ENCODE results near the gene MICOS13.
A peak's percentile ranks its signal among the peaks of the same experiment; 100 is the strongest.
"Not testable (repeated sequence)": the region's sequence is repeated elsewhere in the genome, so short reads cannot be mapped to it uniquely, and the experiment has no call there.

The MICOS13 gene, protein sequence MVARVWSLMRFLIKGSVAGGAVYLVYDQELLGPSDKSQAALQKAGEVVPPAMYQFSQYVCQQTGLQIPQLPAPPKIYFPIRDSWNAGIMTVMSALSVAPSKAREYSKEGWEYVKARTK

GRCh38 chr19:5680437-5681368, at the start of gene MICOS13, which contains the start of gene HSD11B1L:
MICOS13 (minus strand) TSS chr19:5680516; CDS start chr19:5680486, 30 bp downstream.
HSD11B1L (plus strand) TSS chr19:5681027; CDS start chr19:5684833, 3,806 bp downstream.
- DNase-seq (ENCODE audit: low spot score): peak; percentile 99

- DNase-seq (ENCODE audit: low spot score): no peak
Observed at GRCh38 chr19:5727453-5728050, 47.2 kb upstream of the MICOS13 start.

DNA sequence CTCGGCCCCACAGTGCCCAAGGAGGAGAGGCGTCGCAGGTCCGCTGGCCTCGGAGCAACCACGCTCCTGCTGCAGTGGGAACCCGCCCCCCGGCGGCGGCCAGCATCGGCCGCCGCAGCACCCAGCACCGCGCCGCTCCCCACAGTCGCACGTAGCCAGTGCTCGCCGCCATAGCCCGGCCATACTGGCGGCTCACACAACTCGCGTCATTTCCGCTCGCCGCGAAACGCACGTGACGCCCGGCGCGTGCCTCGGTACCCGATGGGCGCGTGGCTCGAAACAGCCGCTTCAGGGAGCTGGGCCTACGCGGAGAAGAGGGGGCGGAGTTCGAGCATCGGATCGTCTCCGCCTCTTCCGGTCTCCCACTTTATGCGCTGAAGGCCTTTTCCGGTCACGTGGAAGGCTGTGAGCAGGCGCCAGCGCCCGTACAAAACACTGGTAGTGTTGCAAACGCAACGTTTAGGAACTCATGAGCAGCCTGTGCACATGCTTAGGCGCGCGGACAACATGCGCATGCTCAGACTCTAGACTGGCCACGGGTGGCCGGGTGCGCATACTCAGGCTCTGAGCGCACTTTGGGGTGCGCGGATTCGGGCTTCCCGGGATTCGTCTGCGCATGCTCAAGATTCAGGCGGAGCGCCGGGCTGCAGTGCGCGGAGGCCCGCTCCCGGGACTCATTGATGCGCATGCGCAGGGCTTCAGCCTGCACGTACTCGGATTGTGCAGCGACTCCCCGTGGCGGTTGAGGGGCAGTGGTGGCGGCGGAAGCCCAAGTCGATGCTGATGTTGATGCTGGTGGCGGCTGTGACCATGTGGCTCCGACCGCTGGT, 39.9 kb upstream of the MICOS13 start, which contains the start of the genes CATSPERD and LONP1:
Gene CATSPERD (plus strand): TSS at position 677 of the 830 bp plus-strand sequence. CDS start 101 bp downstream, at position 778.
Gene LONP1 (minus strand): TSS at position 186 of the 830 bp plus-strand sequence. CDS start 14 bp downstream, at position 172.
- DNase-seq (ENCODE audit: low spot score): peak; percentile 98

DNA sequence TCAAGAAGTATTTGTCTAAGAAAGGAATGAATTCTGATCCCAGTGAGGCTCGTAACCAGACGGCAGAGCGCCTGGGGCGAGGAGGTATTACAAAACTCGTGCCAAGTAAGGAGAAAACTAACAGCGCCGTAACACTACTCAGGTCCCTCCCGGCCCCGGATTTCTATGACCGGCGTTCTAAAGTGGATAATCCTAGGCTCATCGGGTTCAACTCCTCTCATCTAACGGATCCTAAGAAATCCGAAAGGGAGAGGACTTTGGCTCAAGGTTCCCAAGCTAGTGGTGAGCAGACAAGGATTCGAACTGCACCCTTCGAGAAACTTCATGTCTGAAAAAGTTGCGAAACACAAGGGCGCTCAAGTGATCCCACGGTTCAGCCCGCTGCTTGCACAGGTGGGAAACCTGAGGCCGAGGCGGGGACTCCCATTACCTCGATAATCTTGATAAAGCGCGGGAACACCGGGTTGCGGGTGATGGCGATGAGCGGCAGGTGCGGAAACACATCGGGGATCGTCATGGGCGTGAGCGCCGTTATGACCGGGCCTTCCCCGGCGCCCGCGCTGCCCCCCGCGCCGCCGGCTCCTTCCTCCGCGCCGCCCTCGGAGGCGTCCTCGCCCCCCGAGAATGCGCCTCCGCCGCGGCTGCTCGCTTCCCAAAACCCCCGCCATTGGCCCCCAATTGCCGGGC, 39.1 kb upstream of the MICOS13 start:
- no peak for DNase-seq (ENCODE audit: low spot score)

DNA sequence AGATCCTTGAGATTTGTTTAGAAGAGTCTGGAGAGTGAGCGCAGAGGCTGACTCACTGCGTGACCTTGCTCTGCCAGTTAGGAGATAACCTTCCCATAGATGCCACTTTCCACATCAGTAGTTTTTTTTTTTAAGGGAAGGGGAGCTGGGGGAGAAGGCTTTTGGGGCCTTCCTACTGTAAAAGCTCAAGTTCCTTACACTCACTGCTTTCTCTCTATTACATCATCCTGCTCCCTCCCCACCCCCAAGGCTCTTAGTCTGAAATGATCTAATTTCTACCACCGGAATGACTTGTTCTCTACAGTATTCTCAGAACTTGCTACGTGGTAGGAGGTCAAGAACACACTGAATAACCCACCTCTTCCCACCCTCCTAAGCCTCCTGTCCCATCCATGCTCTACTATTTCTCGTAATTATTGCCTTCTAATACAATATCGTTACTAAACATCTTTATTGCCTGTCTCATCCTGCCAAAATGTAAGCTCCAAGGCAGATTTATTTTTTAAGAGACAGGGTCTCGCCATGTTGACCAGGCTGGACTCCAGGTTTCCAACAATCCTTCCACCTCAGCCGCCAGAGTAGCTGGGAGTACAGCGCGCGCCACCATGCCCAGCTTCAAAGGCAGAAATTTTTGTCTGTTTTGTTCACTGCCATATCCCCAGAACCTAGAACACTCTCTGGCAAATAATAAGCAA, 38.4 kb upstream of the MICOS13 start:
- peak; percentile 25 for DNase-seq (ENCODE audit: low spot score)

DNA sequence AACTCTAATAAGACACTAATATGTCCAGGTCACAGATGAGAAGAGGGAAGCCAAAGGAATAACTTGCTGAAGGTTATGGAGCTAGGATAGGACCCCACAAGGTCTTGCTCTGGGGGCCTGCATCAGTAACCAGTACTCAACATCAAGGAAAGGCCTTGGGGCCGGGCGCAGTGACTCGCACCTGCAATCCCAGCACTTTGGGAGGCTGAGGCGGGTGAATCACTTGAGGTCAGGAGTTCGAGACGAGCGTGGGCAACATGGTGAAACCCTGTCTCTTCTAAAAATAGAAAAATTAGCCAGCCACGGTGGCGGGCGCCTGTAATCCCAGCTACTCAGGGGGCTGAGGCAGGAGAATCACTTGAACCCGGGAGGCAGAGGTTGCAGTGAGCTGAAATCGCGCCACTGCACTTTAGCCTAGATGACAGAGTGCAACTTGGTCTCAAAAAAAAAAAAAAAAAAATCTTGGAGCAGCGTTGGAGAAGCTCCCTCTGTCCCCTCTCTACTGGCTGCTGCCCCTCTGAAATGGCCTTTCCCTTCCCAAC, 37.8 kb upstream of the MICOS13 start:
- DNase-seq (ENCODE audit: low spot score): no peak

DNA sequence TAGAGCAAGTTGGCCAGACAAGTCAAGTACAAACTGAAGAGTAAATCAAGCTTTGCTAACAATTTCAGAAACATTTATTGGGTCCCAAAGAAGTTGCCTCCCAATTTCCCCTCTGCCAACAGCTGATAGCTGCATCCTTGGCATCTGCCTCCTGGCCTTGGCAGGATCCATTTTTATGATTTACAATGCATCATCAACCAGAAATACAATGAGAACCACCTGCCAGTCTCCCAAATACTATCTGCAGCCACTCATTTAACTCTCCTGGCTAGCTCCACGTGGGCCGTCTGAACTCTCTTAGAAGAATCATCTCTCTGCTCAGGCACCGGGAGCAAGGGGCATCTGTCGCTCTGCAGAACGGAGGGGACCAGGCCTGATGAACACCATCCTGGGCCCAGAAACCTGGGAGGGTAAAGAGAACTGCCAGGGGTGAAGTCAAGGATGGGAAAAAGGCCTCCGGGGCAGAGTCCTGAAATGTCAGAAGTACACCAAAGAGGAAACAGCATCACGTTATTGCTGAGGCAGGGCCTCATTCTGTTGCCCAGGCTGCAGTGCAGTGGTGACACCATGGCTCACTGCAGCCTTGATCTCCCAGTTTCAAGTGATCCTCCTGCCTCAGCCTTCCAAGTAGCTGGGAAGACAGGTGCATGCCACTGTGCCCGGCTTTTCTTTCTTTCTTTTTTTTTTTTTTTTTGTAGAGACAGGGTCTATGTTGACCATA, 37.1 kb upstream of the MICOS13 start:
- no peak for DNase-seq (ENCODE audit: low spot score)

DNA sequence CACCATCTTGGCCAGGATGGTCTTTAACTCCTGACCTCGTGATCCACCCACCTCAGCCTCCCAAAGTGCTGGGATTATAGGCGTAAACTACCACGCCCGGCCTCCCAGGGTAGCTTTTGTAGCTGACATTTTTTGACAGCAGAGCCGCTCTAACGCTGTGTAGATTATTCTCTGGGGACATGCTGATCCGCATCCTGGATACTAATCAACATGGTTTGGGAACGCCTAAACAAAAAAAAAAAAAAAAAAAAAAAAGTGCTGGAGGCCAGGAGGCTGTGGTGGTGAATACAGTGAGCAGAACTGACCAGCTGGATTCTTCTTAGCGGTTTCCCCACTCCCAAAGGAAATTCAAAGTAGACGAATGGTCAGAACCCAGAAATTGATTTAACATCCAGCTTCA, 34.5 kb upstream of the MICOS13 start:
- no peak for DNase-seq (ENCODE audit: low spot score)

- DNase-seq (ENCODE audit: low spot score): no peak
Observed at GRCh38 chr19:5713228-5713627, 32.9 kb upstream of the MICOS13 start.

DNA sequence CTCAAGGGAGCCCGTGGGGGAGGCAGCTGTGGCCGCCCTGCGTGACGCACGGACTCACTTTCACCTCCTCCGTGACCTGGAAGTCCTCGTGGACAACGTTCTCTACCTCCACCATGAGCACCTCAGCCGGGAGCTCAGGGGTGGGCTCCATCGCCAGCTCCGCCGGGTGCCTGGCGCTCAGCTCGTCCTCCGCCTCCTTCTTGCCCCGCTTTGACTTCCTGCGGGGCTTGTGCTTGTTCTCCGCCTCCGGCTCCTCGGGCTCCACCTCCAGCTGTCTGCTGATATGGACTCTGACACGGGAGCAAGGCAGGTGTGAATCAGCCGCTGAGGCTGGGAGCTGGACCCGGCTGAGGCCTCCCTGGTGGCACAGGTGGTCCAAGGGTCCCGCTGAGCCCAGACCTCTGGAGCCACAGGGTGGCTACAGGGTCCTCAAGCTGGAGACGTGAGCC, 31.4 kb upstream of the MICOS13 start:
- no peak for DNase-seq (ENCODE audit: low spot score)

GRCh38 chr19:5711025-5711424, 30.7 kb upstream of the MICOS13 start:
- no peak for DNase-seq (ENCODE audit: low spot score)

DNA sequence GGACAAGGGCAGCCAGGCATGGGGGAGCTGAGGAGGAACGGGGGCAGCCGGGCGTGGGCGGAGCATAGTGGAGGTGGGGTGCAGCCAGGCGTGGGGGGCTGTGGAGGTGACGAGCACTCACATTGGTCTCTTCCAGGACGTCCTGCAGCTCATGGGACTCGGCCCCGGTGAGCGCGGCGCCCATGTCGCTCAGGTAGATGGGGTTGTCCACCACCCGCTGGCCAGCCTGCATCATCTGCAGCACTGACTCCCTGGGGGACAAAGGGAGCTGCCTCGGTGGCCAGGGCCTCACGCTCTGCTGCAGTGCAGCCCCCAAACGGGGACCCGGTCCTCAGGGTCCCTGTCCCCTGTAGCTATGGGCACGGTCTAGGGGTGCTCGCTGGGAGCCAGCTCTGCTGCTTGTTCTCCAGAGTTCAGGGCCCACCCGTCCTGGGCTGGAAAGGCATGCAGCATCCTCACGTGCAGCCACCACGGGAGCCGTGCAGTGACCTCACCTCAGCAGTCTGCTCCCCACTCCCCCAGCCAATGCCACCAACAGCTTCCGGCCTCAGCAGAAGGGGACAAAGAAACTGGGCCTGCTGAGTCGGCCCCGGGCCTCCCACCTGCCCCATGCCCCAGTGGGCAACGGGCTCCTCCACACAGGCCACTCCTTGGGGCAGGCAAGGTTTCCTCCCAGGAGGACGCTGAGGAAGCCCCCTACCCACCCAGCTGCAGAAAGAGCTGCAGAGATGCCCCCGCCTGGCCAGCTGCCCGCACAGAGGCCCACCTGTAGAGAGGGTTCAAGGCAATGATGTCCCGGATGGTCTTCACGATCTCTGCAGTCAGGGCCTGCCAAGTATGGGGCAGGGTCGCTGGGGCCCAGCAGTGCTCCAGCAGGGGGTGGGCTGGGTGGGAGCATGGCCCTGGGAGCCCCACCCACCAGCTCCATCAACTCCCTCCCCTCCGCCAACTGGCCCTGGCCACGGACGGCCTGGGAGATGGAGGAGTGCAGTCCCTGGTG, 27.6 kb upstream of the MICOS13 start:
- DNase-seq (ENCODE audit: low spot score): no peak

- no peak for DNase-seq (ENCODE audit: low spot score)
Observed at GRCh38 chr19:5706876-5707573, 26.7 kb upstream of the MICOS13 start.

DNA sequence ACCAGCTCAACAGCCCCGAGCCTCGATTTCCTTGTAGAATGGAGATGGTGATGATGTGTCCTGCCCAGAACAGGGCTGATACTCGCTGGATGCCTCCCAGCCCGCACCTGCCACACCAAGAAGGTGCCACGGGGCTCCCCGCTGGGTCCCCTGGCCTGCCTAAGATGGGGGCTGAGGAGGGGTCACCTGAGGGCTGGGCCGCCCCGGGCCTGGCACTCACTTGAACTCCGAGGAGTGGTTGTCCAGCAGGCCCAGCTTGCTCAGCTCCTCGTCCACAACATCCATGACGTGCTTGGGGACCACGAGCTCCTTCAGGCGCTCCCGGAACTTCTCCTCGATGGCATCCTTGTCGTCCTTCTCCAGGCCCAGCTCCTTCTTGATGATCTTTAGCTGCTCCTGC, 25.2 kb upstream of the MICOS13 start:
- no peak for DNase-seq (ENCODE audit: low spot score)

DNA sequence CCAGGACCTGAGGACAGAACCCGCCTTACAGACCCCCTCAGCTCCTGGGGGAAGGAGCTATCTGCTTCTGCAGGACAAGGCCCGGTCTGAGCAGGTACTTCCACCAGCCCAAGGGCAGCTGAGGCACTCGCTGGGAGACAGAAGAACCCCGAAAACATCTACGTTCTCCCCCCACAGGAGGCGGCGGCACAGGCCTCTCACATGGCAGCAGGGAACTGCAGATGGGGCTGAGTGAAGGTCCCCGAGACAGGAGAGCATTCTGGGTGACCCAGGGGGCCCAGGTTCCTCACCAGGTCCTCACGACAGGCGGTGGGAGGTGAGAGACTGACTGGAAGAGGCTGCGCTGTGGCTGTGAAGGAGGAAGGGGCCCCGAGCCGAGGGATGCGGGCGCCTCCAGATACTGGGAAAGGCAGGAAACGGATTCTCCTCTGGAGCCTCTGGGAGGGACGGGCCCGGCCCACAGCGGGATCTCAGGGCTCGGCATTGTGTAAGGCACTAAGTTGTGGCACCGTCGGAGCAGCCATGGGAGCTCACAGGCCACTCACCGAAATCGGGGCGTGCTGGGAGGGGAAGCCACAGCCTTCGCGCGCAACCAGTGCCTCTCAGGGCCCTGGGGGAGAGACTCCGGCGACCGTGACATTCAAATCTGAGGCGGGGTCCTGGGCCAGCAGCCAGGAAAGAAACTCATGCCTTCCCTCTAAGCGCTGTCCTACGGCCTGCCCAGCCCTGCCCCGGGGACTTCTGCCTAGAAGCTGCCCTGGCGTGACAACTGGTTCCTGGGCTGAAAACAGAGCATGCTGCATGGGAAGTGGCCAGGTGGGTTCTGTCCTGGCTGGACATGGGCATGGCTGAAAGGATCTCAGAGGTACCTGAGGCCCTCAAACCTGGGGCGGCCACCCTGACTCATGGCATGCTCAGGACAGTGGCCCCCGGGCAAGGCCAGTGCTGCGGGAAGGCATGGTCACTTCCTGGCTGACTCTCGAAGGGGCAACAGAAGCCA, 23.8 kb upstream of the MICOS13 start:
- no peak for DNase-seq (ENCODE audit: low spot score)

- not testable (repeated sequence) for DNase-seq (ENCODE audit: low spot score)
Observed at GRCh38 chr19:5702053-5702410, 21.7 kb upstream of the MICOS13 start.

Data from CD4-positive, alpha-beta T cell treated with Interleukin-2 at 100 ng/mL for 4 hours (primary cell).